ENCODE measurements around the gene PRR9.
"Not testable (repeated sequence)": the region's sequence is repeated elsewhere in the genome, so short reads cannot be mapped to it uniquely, and the experiment has no call there.

Gene PRR9

GRCh38 chr1:153227810-153228209, 10.4 kb downstream of the PRR9 start:
- no peak for DNase-seq (ENCODE audit: low read depth, low spot score)
- no peak overlapping the region for H3K4me3 ChIP-seq (ENCODE audit: low read depth, low read length)
- no peak for TF ChIP-seq CTCF (IDR thresholded peaks at IDR 0.05; ENCODE audit: low read depth, low read length)
- in situ Hi-C loops (cut with HindIII; ENCODE audit: low sequenced_read_pairs), result no loop called here

GRCh38 chr1:153228491-153228890, 11.1 kb downstream of the PRR9 start:
- TF ChIP-seq CTCF (IDR thresholded peaks at IDR 0.05; ENCODE audit: low read depth, low read length), result no peak
- H3K4me3 ChIP-seq (ENCODE audit: low read depth, low read length), result no peak overlapping the region
- in situ Hi-C loops (cut with HindIII; ENCODE audit: low sequenced_read_pairs), result no loop called here
- no peak for DNase-seq (ENCODE audit: low read depth, low spot score)

- TF ChIP-seq CTCF (IDR thresholded peaks at IDR 0.05; ENCODE audit: low read depth, low read length), result peak; percentile 46
- H3K4me3 ChIP-seq (ENCODE audit: low read depth, low read length); DNase-seq (ENCODE audit: low read depth, low spot score); in situ Hi-C loops (cut with HindIII; ENCODE audit: low sequenced_read_pairs): not testable (repeated sequence)
Observed at GRCh38 chr1:153229076-153229829, 11.9 kb downstream of the PRR9 start.

- in situ Hi-C loops (cut with HindIII; ENCODE audit: low sequenced_read_pairs), result no loop called here
- no peak for TF ChIP-seq CTCF (IDR thresholded peaks at IDR 0.05; ENCODE audit: low read depth, low read length)
- DNase-seq (ENCODE audit: low read depth, low spot score), result no peak
- H3K4me3 ChIP-seq (ENCODE audit: low read depth, low read length), result no peak overlapping the region
Observed at GRCh38 chr1:153231363-153231762, 14.0 kb downstream of the PRR9 start.

GRCh38 chr1:153231785-153232184, 14.4 kb downstream of the PRR9 start:
- no peak for DNase-seq (ENCODE audit: low read depth, low spot score)
- in situ Hi-C loops (cut with HindIII; ENCODE audit: low sequenced_read_pairs), result no loop called here
- TF ChIP-seq CTCF (IDR thresholded peaks at IDR 0.05; ENCODE audit: low read depth, low read length), result no peak
- H3K4me3 ChIP-seq (ENCODE audit: low read depth, low read length), result no peak overlapping the region

GRCh38 chr1:153232553-153232952, 15.2 kb downstream of the PRR9 start:
- no peak for TF ChIP-seq CTCF (IDR thresholded peaks at IDR 0.05; ENCODE audit: low read depth, low read length)

More at GRCh38 chr1:153232553-153232952, 15.2 kb downstream of the PRR9 start:
- in situ Hi-C loops (cut with HindIII; ENCODE audit: low sequenced_read_pairs), result no loop called here
- DNase-seq (ENCODE audit: low read depth, low spot score), result no peak
- no peak overlapping the region for H3K4me3 ChIP-seq (ENCODE audit: low read depth, low read length)

All from astrocyte of the spinal cord (primary cell).